Measurements from ENCODE around the gene SPN.

DNA sequence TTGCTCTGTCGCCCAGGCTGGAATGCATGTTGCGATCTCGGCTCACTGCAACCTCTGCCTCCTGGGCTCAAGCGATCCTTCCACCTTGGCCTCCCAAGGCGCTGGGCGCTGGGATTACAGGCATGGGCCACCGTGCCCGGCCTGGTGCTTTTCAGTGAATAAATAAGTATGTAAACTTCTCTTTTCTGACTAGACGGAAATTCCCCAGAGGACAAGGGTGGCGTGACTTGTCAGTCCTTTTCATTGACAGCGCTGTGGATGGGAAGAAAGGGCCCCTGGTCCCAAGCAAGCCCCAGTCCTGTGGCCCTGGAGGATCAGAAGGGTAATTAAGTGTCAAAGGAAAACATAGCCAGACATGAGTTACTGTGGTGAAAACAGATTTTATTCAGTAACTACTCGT lies 9.6 kb upstream of the SPN start:
- TF ChIP-seq, protein P1, sequence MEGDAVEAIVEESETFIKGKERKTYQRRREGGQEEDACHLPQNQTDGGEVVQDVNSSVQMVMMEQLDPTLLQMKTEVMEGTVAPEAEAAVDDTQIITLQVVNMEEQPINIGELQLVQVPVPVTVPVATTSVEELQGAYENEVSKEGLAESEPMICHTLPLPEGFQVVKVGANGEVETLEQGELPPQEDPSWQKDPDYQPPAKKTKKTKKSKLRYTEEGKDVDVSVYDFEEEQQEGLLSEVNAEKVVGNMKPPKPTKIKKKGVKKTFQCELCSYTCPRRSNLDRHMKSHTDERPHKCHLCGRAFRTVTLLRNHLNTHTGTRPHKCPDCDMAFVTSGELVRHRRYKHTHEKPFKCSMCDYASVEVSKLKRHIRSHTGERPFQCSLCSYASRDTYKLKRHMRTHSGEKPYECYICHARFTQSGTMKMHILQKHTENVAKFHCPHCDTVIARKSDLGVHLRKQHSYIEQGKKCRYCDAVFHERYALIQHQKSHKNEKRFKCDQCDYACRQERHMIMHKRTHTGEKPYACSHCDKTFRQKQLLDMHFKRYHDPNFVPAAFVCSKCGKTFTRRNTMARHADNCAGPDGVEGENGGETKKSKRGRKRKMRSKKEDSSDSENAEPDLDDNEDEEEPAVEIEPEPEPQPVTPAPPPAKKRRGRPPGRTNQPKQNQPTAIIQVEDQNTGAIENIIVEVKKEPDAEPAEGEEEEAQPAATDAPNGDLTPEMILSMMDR (IDR thresholded peaks at IDR 0.05): no peak
- TF ChIP-seq POLR2AphosphoS5 (IDR thresholded peaks at IDR 0.05; ENCODE audit: low read depth, low read length) (no peak), TCF7L2 (IDR thresholded peaks at IDR 0.05; ENCODE audit: low read depth, low read length) (no peak), SIN3A (IDR thresholded peaks at IDR 0.05; ENCODE audit: borderline replicate concordance, insufficient read depth, low read depth, low read length) (no peak)
- TF ChIP-seq, protein P2, sequence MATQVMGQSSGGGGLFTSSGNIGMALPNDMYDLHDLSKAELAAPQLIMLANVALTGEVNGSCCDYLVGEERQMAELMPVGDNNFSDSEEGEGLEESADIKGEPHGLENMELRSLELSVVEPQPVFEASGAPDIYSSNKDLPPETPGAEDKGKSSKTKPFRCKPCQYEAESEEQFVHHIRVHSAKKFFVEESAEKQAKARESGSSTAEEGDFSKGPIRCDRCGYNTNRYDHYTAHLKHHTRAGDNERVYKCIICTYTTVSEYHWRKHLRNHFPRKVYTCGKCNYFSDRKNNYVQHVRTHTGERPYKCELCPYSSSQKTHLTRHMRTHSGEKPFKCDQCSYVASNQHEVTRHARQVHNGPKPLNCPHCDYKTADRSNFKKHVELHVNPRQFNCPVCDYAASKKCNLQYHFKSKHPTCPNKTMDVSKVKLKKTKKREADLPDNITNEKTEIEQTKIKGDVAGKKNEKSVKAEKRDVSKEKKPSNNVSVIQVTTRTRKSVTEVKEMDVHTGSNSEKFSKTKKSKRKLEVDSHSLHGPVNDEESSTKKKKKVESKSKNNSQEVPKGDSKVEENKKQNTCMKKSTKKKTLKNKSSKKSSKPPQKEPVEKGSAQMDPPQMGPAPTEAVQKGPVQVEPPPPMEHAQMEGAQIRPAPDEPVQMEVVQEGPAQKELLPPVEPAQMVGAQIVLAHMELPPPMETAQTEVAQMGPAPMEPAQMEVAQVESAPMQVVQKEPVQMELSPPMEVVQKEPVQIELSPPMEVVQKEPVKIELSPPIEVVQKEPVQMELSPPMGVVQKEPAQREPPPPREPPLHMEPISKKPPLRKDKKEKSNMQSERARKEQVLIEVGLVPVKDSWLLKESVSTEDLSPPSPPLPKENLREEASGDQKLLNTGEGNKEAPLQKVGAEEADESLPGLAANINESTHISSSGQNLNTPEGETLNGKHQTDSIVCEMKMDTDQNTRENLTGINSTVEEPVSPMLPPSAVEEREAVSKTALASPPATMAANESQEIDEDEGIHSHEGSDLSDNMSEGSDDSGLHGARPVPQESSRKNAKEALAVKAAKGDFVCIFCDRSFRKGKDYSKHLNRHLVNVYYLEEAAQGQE (IDR thresholded peaks at IDR 0.05; ENCODE audit: insufficient read depth in 1 of 2, low read depth in 2 of 2, low read length in 1 of 2): no peak
